GM21723 (cell line): ENCODE measurements around the gene TTC28.
"Not testable (repeated sequence)": the region's sequence is repeated elsewhere in the genome, so short reads cannot be mapped to it uniquely, and the experiment has no call there.

Source experiments
- ATAC-seq: cut with Tn5 transposase; IDR thresholded peaks from one replicate; pipeline ENCODE4 v1.9.1; 2021; ENCODE audit warnings: mild to moderate bottlenecking, moderate library complexity; ENCODE audit not compliant: unreplicated experiment

TTC28 gene

DNA sequence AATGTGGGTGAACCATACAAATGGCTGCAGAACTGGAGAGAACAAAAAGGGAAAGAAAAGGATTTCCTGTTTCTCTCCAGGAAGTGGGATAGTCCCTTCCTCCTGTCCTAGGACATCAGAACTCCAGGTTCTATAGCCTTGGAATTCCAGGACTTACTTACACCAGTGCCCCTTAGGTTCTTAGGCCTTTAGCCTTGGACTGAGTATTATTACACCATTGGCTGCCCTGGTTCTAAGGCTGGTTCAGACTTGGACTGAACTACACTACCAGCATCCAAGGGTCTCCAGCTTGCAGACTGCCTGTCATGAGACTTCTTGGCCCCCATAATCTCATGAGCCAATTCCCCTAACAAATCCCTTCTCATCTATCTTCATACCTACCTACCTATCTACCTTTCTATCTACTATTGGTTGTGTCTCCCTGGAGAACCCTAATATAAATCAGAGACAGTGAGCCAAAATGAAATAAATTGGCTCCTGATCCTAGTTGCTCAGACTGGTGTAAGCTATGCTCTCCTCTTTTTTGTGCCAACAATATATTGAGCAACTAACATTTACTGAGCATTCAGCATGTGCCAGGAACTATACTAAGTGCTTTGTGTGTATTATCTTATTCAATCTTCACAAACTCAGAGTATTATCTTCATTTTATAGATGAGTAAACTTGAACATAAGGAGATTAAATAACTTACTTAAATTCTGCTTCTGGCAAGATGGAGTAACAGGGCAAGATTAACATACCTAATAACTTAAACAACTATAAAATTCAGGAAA, 303.7 kb downstream of the TTC28 start:
- ATAC-seq: no peak

DNA sequence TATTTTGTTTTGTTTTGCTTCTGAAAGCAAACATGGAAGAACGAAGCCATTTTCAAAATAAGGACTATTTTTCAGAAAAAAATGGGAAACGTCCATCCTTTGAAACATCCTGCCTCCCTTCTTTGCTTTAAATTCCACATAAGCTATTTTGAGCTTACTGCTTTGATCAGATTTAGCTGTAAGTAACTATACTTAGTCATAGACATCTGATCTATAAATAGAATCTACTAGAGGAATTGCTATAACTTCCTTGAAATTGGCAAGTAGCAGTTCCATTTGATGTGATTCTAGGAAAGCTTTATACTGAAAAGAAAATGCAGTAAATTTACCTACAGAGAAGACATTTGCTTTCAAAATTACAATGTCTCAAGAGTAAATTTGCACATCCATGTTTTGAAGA, 305.8 kb downstream of the TTC28 start:
- no peak for ATAC-seq

DNA sequence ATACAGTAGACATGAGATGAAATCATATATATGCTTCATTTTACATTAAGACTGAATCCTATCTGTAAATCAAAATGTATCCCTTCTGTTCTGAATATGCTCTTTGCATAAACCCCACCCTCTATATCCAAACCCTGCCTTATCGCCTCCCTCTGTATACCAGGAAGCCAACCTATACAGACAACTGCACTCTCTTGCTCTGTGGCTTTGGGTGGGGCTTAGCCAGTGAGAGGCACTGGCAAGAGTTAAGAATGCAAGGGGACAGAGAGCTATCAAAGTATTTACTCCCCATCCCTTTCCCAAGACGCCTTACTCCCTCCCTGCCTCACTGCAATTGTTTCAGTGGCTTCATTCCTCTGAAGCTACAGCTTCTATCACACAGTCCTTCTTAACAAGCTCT, 309.8 kb downstream of the TTC28 start:
- no peak for ATAC-seq

DNA sequence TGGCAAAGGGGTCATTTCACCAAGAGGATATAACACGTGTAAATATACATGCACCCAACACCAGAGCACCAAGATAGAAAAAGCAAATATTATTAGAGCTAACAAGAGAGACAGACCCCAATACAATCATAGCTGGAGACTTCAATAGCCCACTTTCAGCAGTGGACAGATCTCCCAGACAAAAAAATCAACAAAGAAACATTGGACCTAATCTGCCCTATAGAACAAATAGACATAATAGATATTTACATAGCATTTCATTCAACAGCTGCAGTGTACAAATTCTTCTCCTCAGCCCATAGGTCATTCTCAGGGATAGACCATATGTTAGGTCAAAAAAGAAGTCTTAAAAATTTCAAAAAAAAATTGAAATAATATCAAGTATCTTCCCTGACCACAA, 312.8 kb downstream of the TTC28 start:
- no peak for ATAC-seq

DNA sequence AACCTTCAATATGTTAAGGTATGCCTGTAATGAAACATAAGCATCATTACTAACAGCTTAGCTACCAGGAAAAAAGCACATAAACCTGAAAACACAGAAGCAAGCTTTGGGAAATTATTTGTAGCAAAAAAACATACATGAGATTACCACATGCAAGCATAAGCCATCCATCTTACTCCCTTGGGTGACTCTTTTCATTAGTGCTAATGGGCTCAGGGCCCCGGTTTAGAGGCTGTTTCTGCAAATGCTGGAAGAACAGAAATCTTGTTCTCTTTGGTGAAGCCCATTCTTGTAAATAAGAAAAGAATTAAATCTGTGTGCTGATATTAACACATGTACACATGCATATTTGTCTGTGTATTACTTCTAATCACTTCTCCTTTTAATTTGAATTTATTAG, 314.3 kb downstream of the TTC28 start:
- ATAC-seq: no peak

DNA sequence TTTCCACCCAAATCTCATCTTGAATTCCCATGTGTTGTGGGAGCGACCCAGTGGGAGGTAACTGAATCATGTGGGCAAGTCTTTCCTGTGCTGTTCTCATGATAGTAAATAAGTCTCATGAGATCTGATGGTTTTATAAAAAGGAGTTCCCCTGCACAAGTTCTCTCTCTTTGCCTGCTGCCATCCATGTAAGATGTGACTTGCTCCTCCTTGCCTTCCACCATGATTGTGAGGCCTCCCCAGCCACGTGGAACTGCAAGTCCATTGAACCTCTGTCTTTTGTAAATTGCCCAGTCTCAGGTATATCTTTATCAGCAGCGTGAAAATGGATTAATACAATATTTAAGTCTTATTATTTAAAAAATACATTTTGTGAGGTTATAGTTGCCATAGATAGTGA, 315.5 kb downstream of the TTC28 start:
- ATAC-seq: not testable (repeated sequence)

DNA sequence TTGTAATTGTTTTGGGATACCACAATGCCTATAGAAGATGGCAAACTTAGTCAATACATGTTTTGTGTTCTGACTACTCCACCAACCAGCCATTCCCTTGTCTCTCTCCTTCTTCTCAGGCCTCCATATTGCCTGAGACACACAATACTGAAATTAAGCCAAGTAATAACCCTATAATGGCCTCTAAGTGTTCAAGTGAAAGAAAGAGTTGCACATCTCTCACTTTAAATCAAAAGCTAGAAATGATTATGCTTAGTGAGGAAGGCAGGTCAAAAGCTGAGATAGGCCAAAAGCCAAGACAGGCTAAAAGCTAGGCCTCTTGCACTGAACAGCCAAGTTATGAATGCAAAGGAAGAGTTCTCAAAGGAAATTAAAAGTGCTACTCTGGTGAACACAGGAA, 318.7 kb downstream of the TTC28 start:
- no peak for ATAC-seq

DNA sequence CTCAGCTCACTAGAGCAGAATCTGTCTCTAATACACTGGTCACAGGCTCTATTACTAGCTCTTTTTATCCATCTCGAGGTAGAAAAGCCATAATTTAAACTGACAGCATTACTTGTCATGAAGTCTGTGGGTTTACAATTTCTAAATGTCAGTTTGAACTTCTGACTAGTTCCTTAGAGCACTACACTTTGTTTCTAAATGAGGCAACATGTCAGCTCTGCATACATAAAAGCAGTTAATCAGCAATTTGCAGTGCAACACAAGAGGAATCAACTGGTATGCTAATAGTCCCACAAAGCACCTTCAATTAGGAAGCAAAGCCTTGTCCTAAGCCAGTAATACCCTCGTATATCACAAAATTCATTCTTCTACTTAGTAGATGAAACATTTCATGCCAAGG, 321.3 kb downstream of the TTC28 start:
- no peak for ATAC-seq

DNA sequence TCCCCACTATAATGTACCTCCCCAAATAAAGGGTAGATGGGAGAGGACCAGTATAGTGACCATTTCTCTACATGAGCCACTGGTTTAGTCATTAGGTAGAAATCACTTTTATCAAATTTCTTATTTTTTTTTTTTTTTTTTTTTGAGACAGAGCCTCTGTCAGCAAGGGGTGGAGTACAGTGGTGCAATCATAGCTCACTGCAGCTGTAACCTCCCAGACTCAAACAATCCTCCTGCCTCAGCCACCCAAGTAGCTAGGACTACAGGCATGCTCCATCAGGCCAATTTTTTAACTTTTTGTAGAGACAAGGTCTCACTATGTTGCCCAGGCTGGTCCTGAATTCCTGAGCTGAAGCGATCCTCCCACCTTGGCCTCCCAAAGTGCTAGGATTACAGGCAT, 322.4 kb downstream of the TTC28 start:
- no peak for ATAC-seq

DNA sequence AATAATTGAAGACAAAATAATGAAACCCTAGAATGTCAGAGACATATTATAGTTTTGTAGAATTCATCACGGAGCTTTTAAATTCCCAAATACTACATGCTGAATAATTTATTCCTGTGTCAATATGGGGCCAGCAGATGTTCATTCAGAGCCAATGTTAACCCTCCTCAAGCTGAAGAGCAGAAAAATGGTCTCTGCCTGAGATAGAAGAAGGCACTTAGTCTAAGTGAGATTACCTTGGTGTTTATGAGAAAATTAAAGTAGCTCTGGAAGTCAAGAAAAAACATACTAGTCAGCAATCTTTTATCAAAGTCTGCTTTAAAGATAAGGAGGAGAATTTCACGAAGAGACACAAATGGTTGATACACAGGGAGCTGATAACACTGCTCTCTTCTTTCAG, 328.2 kb downstream of the TTC28 start:
- ATAC-seq: no peak

DNA sequence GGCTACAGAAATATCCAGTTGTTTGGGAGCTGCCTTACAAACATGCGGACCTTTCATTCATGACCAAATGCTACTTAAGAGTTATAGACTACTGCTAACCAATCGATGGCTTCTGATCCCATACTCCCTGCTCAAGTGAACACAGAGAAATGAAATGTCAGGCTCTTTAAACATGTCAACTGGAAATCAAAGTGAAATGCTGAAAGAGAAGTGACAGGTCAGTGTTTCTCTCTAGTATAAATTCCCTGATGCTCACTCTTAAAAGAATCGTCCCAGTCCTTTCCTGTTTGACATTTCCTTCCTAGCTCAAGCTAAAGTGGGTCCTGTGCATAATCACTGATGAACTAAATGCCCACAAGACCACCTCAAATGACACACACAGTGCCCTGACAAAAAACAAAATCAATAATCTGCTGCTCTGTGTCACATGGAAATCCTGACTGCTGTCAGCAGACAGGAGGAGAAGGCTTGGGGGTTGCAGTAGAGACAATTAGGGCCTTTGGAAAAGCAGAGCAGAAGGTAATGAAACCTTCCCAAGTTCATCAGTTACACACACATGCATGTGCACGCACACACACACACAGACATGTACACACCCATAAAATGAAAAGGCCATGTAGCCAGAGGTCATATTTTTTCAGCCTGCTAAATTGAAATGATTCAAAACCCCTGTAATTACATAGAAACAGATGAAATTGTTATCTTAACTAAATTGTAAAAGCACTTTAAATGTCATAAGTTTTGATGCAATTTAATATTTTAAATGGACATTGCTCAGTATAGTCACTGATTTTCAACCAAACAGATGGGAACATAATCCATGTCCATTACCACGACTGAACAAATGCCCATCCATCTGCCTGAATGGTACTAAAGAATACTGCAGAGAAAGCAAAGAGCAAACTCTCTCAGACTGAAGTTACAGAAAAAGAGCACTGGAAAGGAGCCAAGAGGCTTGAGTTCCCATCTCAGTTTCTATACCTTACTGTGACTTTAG, 330.7 kb downstream of the TTC28 start:
- no peak for ATAC-seq

DNA sequence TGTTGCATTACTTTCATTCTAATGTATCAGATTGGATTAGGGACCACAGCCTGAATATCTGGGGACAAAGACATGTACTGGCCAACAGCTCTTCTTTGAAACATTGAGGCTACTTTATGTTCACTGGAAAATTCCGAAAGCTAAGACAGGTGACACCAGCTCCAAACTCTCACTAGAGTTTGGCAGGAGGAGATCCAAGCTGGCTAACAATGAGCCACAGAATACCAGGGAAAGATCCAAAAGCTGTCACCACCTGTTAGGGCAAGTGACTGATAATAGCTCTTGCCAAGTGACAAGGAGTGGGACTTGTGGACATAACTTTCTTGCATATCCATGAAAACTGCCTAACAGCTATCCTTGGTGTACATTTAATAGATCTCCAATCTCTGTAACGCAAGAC, 333.3 kb downstream of the TTC28 start:
- ATAC-seq: no peak

DNA sequence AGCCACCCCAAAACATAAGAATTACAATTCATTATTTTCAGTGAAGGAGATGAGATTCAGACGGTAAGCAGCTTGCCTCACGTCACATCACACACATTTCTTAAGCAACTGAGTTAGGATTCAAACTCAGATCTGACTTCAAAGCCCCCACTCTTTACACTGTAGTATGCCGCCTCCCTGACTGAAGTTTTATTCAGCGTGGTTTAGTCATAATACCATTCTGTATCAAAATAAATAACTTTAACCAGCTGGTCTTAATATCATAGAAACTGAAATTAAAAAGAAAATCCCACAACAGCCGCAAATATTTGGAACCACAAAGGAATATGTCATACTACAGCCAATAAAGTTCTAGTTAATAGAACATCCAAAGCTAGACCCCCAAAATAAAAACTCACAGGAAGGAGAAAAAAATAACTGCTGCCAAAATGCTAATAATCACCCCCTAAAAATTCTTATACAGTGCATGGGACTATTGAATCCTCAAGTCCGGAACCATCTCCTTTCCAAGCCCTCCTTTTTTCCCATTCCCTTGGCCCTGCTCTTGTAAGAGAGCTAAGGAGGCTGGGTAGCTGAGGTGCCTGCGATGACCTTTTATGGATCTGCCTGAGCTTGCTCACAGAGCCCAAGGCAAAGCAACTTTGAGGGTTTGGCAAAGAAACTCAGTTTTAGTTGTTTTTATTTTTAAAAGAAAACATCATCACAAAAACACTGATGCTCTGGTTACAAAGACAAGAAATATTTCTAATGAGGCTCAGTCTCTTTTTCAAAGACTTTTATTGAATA, 334.5 kb downstream of the TTC28 start:
- ATAC-seq: no peak

DNA sequence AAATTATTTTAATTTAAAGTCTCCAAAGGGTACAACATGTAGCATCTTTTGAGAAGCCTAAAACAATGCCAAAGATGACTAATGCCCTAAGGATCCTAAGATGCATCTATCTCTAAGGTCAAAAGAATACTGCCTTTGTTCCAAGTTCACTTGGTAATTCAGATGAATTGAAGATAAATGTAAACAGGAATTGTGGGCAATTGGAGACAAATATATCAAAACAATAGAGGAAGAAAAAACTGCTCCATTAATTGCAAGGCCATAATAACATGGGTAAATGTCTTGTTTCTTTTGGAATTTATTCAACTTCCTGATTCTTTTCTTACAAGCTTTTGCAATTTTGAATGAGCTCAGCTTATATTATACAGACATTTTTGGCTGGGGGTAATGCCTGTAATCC, 338.6 kb downstream of the TTC28 start:
- ATAC-seq: no peak

DNA sequence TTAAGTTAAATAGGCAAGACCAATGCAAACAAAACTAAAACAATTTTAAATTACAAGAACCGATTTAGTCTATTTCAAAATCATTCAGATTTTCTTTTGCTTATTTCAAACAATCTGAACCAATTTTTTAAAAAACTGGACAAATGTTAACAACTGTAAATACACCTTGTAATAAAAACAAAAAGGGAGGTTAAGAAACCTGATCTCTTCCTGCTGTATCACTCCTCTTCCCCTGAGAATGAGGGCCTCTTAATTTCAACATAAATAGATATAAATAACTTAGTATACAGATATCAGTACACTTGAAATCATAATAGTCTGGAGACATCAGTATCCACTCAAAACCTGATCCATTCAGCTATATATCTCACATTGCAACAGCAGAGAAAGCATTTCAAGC, 346.6 kb downstream of the TTC28 start:
- ATAC-seq: no peak

DNA sequence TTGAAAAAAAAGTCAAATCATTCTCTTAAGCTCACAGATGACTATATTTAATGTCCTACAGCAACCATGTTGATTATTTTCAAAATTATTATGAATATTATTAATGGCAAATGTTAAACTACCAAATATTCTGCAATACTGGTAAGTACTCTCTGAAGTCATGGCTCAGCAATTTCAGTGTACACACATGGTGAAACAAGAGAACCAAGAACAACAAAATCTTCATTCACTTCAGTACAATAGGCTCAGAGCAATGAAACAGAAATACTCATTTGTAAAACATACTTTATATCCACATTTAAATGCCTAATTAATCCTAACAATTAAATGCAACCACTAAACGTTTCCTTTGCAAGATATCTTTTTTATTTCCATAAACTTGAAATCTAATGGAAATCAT, 347.2 kb downstream of the TTC28 start:
- no peak for ATAC-seq

DNA sequence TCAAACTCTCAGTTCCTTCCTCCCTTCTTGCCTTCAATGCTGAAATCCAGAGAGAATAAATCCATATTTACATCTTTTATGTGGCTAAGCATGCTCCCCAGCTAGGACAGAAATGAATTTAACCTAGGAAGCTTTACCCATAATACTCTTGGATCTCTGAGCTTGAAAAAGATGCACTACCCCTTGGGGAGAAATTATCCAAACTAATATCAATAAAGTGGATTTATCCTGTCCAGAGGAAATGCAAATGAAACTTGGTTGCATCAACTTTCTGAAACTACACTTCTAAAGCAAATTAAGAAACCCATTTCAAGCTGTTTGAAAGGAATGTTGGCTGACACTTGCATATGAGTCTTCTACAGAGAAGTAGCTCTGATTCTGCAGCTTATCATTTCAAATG, 347.9 kb downstream of the TTC28 start:
- ATAC-seq: no peak

DNA sequence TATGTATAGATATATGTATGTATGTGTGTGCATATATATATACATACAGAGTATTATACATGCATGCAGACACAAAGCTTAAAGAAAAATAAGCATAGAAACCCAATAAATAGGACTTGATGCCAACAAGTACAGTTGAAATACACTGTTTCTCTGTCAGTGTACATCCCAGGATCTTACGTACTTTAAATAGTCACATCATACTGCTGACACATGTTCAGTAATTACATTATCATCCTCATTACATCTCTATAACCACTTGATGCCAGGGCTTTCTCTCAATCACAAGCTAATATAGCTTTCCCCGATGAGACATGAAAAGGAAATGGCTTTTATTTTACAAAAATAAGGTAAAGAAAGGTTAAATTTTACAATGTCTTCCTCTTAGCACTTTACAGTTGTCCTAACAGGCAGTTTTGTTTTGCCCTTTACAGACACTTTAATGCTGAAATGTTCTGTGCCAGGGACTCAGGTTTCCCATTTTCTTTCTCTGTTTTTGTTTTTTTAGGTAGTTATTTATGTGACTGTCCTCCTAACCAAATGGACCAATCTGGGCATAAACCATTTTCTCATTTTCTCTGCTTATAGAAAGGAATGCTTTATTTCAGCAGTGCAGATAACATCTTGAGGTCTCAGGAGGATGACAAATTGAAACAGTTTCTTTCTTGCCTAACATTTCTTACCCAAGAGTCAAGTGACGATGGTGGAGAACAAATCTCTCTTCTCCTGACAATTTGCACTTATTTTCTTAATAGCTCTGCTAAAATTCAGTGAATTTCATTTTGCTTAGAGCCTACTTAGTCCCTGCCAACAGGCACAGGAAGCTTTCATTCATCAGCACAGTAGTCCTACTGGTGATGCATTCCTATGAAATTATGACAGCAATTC, 350.2 kb downstream of the TTC28 start:
- ATAC-seq: no peak

DNA sequence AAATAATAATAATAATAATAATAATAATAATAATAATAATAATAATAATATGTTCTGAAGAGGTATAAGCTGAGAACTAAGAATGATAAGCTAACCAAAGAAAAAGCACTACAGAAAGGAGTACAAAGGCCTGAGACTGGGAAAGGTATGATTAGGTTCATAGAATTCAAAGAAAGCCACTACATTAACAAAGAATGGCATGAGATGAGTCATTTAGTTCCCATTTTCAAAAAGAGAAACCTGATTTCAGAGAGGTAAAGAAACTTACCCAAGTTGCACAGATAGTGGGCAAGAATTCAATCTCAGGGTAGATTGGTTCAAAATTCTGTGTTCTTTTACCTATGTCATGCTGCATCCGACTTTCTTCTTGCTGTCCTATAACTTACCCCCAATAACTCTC, 350.9 kb downstream of the TTC28 start:
- ATAC-seq: no peak

DNA sequence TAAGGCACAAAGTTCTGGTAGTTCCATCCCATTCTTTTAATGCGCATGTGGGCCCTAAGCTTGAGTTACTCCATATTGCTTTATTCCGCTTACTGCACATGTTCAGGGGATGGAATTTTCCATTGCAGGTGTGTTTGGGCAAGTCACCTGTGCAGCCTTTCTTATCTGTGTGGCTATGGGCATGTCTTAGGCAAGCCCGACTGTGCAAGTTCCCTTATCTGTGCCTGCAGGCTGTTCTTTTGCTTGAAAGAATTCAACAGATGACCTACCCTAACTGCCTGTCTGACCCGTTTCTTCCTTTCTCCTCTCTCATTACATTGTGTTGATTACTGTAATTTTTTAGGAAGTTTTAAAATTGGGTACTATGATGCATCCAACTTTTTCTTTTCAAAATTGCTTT, 363.6 kb downstream of the TTC28 start:
- ATAC-seq: no peak
